ENCODE measurements around the gene ZNF414. TPM values are rescaled to one million over a fixed set of nuclear protein-coding genes. Genes with fewer than 3 reads are reported as not detected.

Gene ZNF414
- total RNA-seq, 1 experiment from 2014 or later = 6.8 TPM

DNA sequence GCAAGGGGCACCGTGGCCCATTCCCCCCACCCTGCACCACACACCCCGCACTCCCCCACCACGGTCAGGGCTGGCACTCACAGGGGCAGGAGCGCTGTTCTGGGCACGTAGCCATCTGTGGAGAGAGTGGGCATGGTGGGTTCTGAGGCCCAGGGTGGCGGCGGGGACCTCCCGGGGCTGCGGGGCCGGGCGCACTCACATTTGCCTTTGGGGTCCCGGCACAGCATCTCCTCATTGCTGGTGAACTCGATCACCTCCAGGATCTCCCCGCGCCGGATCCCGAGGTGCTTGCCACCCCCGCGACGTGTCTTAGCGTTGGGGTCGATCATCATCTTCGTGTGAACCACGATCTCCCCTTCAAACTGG lies 23.6 kb downstream of the ZNF414 start:
- DNase-seq (ENCODE audit: low read depth) = no peak

DNA sequence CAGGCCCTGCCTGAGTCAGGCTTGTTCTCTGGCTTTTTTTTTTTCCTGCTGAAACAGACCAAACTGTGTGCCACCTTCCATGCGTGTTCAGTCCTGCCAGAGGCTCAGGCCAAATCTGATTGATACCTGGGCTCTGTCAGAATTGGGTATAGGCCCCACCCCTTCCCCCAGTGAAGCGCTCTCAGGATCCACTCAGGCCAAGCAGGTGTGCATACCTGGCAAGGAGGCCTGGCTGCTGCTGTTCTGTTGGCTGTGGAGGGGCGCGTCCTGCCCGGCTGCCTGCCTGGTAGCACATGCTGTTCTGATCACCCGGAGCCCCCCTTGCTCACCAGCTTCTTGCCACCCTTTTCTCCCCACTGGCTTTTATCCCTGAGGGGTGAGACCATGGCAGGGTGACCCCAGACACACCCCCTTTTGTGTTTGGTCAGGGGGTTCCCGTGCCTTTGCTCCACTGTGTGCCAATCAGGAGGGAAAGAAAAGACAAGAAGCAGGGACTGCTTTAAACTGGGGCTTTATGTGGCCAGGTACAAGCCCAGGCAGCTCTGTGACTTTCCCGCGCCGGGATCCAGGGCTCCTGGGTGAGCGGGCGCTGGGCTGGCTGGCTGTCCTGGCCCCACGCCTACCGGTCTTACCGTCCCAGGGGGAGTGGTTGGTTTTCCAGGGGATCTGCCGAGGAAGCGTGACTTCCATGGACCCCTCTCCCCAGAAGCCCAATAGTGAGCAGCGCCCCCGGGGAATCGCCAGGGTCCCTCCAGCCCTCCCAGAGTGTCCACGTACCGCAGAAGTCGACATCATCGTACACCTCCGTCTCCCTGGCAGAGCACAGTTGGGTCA lies 24.2 kb downstream of the ZNF414 start:
- DNase-seq (ENCODE audit: low read depth) = no peak

DNA sequence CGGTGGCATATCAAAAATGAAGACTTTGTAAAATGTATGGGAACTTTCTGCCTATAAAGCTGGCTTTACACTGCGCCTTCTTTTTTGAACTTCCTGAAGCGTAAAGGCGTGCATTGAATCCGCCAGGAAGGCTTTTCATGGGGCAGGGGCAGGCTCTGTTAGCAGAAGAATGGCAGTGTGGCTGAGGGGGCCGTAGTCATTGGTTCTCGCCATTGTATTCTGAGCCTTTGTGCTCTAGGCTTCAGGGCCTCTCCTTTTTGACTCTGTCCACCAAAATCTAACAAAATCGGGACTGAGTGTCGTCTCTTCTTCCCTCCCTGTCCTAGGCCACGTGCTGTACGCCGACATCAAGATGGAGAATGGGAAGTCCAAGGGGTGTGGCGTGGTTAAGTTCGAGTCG lies 25.6 kb downstream of the ZNF414 start:
- DNase-seq (ENCODE audit: low read depth) = no peak

DNA sequence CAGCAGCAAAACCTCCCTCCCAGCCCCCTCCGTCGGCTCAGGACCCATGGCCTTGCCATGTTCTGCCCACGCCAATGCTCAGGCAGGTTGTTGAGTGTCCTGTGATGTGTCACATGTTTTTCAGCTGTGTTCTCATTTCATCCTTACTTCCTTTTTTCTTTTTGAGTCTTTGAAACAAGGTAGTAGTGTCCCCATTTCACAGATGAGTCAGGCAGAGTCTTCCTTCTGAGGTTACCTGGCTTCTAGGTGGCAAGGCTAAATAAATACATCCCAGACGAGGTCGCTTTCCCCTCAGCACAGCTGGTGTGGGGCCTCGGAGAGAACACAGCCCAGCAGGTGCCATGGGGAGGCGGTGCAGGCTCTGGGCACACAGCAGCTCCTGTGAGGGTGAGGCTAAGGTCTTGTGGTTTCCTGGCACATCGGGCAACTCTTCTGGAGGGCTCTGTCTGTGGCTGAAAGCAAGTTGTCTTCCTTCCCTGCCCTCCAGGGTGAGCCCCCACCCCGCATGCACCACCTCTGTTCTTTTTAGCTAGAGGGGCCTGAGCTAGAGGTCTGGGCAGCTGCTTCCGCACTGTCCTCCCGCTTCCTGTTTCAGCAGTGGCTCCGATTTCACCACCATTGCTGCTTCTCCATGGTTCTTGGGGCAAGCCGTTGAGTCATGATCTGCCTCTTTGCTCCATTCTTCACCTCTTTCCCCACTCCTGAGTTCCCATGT lies 26.7 kb downstream of the ZNF414 start:
- DNase-seq (ENCODE audit: low read depth) = no peak

DNA sequence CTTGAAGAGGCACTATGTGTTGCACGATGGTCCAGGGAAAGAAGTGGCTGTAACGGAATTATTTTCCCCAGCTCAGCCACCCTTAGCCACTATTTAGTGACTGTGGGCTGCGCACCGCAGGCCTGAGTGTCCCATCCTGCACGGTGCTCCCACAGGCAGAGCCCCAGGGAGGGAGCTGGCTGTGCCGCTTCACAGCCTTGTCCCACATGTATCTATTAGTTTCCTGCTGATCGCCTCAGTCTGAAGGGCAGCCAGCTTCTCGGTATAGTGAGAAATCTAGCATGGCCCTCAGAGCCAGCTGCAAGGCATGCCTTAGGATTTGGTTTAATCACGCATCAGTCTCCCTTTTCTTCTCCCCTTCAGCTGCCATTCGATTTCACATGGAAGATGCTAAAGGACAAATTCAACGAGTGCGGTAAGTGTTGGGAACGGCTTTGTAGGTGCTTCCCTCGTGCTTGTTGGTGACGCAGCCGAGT lies 27.3 kb downstream of the ZNF414 start:
- no peak for DNase-seq (ENCODE audit: low read depth)

DNA sequence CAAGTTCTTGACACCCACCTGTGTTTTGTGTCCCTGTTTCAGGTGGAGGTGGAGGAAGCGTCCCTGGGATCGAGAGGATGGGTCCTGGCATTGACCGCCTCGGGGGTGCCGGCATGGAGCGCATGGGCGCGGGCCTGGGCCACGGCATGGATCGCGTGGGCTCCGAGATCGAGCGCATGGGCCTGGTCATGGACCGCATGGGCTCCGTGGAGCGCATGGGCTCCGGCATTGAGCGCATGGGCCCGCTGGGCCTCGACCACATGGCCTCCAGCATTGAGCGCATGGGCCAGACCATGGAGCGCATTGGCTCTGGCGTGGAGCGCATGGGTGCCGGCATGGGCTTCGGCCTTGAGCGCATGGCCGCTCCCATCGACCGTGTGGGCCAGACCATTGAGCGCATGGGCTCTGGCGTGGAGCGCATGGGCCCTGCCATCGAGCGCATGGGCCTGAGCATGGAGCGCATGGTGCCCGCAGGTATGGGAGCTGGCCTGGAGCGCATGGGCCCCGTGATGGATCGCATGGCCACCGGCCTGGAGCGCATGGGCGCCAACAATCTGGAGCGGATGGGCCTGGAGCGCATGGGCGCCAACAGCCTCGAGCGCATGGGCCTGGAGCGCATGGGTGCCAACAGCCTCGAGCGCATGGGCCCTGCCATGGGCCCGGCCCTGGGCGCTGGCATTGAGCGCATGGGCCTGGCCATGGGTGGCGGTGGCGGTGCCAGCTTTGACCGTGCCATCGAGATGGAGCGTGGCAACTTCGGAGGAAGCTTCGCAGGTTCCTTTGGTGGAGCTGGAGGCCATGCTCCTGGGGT lies 28.2 kb downstream of the ZNF414 start:
- DNase-seq (ENCODE audit: low read depth) = no peak

DNA sequence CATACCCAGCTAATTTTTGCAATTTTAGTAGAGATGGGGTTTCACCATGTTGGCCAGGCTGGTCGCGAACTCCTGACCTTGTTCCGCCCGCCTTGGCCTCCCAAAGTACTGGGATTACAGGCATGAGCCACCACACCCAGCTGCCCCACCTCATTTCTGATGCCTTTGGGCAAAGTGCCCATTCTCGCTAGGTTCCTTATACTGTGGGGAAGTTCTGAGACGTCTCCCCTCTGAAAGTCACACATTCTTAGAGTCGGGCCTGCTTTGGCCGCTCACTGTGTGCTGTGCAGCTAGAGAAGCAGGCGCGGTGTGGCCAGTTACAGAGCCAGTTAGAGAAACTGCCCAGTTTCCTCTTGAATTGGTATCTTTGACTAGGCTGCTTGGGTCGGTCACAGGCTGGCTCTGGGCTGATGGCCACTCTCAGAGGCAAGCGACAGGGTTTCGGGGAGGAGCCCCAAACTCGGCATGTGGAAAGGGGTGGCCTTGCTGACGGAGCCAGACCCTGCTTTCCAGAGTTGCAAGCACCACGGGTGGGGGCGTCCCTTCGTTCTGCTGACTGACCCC lies 29.6 kb downstream of the ZNF414 start:
- DNase-seq (ENCODE audit: low read depth) = no peak

DNA sequence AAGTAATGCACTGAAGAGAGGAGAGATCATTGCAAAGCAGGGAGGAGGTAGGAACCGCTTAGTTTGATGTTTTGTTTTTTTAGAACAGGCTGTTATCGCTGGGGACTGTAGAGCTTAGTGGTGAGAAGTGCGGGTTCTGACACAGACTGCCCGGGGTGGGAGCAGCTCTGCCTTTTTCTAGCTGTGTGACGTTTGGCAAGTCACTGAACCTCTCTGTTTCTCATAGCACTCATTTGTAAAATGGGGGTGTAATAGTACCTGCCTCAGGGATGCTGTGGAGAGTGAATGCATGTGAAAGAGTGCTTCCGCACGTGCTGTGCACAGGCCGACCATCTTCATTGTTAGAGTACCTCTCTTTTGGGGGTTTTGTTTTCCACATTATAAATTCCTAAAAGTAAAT lies 30.8 kb downstream of the ZNF414 start:
- DNase-seq (ENCODE audit: low read depth) = no peak

DNA sequence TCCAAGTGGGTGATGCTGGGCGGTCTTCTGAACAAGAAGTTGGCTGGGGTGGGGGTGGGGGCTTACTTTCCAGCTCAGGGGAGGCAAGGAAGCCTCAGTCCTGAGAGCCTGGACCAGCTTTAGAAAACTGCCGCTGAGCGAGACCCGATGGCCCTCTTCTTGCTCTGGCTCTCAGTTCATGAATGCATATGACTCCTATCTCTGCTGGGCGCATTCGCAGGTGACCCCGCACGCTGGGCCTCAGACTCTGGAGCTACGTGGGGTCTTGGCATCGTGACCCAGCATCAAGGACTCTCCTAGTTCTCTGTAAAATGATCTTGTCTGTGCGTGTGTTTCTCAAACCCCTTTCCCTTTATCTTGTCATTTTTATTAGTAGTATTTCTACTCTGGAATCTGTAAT lies 31.3 kb downstream of the ZNF414 start:
- DNase-seq (ENCODE audit: low read depth) = no peak

DNA sequence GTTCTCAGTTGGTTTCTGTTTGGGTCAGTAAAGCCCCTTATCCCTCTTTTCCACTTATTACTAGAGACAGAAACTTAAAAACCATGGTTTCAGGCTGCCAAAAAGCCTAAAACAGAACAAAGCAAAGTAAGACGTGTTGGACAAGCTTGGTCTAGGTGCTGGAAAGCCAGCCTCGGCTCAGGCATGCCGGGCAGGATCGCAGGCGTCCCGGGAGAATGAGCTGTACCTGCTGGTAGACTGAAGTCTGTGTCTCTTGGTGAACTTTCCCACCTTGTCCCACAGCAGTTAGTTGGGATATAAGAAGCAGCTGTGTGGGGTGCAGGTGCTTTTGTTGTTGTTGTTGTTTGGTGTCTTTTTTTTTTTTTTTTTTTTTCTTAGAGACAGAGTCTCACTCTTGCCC lies 32.4 kb downstream of the ZNF414 start:
- no peak for DNase-seq (ENCODE audit: low read depth)

DNA sequence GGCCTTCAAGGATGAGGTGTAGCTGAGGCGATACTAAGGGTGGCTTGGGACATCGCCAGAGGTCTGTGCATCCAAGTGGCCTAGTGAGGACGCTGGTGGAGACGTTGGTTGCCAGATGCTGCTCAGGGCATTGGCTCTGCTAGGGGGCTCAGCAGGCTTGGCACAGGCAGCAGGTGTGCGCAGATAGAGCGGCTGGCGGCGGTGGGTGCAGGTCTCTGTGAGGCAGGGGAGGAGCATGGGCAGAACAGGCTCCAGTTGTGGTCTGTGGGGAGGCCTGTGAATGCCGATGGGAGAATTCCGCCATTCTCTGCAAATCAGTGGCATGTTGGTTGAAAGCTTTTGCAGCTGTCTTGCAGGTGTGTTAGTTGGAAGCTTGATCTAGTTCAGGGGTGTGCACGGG lies 32.8 kb downstream of the ZNF414 start:
- DNase-seq (ENCODE audit: low read depth) = no peak

DNA sequence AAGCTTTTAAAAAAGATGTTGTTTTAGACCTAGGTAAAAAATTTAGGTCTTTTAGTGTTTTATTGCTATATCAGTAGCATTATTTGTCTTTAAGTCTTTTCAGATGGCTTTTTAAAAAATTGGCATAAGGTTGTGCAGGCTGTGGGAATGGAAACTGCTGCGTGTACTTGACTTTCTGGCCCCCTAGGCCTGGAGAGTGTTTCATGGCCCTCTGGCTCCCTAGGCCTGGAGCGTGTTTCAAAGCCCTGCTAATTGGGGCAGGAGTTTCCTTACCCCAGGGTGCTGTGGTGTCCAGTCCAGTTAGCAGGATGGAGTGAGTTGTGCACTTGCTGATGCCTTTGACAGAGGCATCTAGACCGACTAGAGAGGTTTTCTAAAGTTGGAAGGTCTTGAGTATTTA lies 35.4 kb downstream of the ZNF414 start:
- no peak for DNase-seq (ENCODE audit: low read depth)

DNA sequence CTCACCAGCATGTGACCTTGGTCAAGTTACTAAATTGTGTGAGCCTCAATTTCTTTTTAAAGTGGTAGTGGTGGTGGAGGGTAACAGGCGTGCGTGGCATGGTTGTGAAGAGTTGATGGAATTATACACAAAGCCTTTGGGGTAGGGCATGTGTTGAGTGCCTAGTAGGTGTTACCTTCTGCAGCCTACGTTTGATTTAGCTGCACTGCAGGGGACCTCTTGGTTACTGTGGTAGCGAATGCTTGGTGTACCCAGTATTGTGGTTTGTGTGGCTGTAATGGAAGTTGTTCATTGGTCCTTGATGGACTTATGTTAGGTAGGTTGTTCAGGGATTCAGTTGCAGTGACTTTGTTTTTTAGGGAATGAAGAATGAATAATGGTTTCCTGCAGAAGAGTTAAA lies 36.1 kb downstream of the ZNF414 start:
- no peak for DNase-seq (ENCODE audit: low read depth)

DNA sequence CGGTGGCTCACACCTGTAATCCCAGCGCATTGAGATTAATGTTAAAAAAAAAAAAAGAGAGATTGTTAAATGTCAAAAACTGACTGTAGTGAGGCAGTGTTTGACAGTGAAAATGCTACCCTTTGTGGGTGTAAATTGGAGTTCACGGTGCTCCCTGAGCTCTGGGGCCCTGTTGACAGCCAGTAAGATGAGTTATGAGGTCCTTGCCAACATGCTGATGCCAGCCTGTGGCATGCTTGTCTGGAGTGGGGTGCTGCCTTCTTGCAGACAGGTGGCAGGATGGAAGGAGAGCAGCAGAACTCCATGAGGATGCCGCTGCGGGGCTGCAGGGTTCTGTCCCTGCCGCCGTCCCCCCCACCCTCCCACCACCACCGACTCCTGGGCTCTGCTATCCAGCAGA lies 37.4 kb downstream of the ZNF414 start:
- DNase-seq (ENCODE audit: low read depth) = no peak

DNA sequence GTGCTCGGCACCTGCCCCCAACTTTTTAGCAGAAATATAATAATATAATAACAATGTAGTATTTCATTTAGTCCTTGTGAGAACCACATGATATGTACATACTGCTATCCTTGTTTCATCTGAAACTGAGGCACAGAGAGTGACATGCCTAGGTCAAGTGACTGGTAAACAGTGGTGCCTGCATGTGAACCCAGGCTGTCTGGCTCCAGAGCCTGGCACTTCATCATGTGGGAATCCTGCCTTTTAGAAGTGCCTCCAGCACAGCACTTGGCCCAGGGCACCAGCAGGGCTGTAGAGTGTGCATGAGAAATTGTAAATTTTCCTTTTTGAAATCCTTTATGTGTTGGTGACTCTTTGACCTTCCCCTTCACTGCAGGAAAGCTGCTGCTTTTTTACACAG lies 39.0 kb downstream of the ZNF414 start:
- no peak for DNase-seq (ENCODE audit: low read depth)

DNA sequence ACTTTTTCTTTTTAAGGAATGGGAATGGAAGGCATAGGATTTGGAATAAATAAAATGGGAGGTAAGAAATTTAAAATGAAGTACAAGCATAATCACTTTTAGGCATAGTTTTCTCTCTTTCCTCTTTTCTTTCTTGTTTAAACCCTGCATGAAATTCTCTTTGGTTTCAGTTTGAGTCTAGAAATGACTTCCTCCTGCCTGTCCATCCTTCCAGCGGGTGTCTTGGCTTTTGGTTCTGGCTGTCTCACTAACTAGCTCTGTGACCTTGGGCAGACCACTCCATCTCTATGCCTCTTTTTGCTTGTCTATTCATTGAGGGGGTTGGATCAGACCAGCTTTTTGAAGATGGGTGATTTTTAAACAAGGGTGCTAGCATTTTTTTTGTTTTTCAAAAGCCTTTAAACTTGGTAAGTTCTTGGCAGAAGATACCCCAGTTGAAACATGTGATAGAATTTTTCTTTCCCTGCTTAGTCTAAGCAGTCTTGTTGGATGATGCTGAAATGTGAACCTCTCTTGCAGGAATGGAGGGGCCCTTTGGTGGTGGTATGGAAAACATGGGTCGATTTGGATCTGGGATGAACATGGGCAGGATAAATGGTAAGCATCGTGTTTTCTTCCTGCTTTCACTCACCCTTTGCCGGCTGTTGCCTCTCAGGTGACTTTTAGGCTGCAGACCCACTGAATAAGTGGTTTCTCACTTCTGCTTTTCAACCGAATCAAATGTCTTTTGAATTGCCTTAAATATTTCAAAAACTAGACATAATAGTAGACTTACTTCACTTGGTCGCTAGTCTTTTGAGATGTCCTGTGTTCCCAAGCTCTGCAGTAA lies 40.1 kb downstream of the ZNF414 start:
- no peak for DNase-seq (ENCODE audit: low read depth)

DNA sequence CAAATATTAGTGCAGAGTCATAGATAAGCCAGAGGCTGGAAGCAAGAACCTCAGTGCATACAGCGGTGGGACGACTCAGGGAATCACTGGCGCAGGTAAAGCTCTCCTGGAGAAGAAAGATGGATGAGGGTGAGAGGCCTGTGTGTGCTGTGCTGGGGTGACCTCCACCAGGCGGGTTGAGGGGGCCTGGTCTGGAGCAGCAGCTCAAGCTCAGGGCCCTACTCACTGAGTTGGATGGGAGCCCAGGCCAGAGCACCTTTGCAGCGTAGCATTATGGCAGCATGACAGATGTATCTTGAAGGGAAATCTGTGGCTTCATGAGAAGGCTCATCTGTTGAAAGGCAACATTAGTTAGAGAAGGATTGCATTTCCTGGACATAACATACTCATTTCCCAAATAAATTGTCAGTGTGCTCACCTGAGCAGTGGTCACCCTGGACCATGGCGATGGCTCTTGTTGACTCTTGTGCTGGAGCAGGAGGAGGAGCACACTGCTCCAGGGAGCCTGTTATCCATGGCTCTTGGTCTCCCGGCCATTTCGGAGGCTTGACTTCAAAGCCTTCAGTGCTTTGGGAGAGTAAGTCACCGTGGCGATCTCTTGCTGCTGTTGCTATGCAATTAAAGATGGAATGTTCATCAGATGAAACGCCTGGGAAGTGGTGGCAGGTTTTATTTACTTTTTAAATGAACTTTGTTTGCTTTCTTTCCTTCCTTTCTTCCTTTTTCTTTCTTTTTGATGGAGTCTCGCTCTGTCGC lies 44.2 kb downstream of the ZNF414 start:
- no peak for DNase-seq (ENCODE audit: low read depth)

DNA sequence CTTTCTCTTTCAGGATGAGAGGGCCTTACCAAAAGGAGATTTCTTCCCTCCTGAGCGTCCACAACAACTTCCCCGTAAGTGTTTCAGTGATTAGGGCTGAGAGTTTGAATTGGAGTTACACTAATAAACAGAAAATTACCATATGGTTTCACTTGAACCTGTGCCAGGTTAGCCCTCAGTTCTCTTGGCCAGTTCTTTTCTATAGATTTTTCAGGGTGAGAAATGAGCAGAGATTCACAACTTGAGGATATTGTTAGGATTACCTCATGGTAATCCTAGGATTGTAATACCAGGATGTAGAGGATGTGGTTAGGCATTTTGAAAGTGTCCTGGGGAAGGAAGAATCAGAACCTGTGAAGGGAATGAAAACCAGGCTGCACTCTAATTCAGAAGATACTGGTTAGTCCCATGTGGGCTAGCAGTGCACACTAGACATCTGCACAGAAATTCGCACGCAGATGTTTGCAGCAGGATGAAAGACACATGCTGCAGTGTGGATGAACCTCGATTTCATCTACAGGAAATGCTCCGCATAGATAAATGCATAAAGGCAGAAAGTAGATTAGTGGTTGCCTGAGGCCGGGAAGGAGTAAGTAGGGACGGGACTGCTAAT lies 45.1 kb downstream of the ZNF414 start:
- DNase-seq (ENCODE audit: low read depth) = no peak

DNA sequence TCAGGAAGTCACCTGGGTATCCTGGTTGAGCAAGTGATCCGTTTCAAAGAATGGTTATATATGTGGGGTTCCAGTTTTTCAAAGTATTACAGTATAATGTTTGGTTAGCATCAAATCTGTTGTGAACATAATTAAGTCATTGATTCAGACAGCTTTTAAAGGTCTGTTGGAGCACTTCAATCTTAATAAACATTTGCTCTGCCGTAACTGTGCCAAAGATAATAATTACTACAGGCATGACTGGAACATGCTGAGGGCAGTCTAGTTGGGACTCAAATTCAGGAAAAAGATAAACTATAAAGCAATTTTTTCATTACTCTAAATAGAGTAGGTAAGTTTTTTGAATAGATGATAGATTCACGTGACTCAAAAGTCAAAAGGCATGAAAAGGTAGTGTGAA lies 45.8 kb downstream of the ZNF414 start:
- no peak for DNase-seq (ENCODE audit: low read depth)

DNA sequence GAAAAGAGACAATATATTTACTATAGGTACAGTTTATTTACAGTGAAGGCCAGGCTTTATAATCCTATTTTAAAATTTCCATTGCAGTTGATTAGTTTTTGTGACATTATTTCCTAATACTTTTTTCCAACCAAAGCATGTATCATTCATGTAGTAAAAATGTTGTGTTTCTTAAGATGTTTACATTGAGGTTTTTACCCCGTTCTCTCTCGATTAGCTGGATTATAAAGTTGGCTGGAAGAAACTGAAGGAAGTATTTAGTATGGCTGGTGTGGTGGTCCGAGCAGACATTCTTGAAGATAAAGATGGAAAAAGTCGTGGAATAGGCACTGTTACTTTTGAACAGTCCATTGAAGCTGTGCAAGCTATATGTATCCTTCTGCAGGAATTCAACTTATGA lies 47.9 kb downstream of the ZNF414 start:
- no peak for DNase-seq (ENCODE audit: low read depth)

Measured in Daoy (cell line).